ENCODE data around the gene NR1I3. TPM values are rescaled to one million over a fixed set of nuclear protein-coding genes. Genes with fewer than 3 reads are reported as not detected.

The NR1I3 gene
- total RNA-seq, 2 experiments from 2014 or later = not detected

Small RNA genes lying within 50 kb of the gene (microRNA-seq; reads per million reads assigned to microRNA genes)
- not detected for gene MIR5187

Other genes with a start within 250 kb of the NR1I3 start
- gene F11R, start 217.1 kb downstream of the NR1I3 start, total RNA-seq = 10 to 100 TPM; 28.5 to 35.9 TPM
- 10 to 100 TPM; 81.7 to 84.9 TPM for gene TSTD1, start 199.2 kb downstream of the NR1I3 start, total RNA-seq
- gene USF1, start 192.2 kb downstream of the NR1I3 start, total RNA-seq = 10 to 100 TPM; 93.0 to 96.3 TPM
- 100 to 1,000 TPM; 260 to 273 TPM for gene ARHGAP30, start 168.3 kb downstream of the NR1I3 start, total RNA-seq
- gene NECTIN4, start 148.6 kb downstream of the NR1I3 start, total RNA-seq = not detected
- 1 to 10 TPM; 1.2 TPM for gene KLHDC9, start 139.8 kb downstream of the NR1I3 start, total RNA-seq
- gene PFDN2, start 120.2 kb downstream of the NR1I3 start, total RNA-seq = 10 to 100 TPM; 54.1 to 62.3 TPM
- gene NIT1, start 120.1 kb downstream of the NR1I3 start, total RNA-seq = 10 to 100 TPM; 44.7 to 49.3 TPM
- 10 to 100 TPM; 39.8 to 40.3 TPM for gene DEDD, start 105.5 kb downstream of the NR1I3 start, total RNA-seq
- 10 to 100 TPM; 95.9 to 98.1 TPM for gene UFC1, start 84.2 kb downstream of the NR1I3 start, total RNA-seq
- 10 to 100 TPM; 40.7 to 46.8 TPM for gene USP21, start 78.7 kb downstream of the NR1I3 start, total RNA-seq
- 10 to 100 TPM; 47.0 to 53.0 TPM for gene PPOX, start 71.8 kb downstream of the NR1I3 start, total RNA-seq
- gene B4GALT3, start 60.7 kb downstream of the NR1I3 start, total RNA-seq = 10 to 100 TPM; 54.5 to 54.8 TPM
- gene ADAMTS4, start 39.1 kb downstream of the NR1I3 start, total RNA-seq = 1 to 10 TPM; 2.5 to 3.5 TPM
- gene NDUFS2, start 35.8 kb downstream of the NR1I3 start, total RNA-seq = 10 to 100 TPM; 80.6 to 92.8 TPM
- 10 to 100 TPM; 18.9 to 22.1 TPM for gene FCER1G, start 22.9 kb downstream of the NR1I3 start, total RNA-seq
- gene APOA2, start 14.6 kb downstream of the NR1I3 start, total RNA-seq = not detected
- 10 to 100 TPM; 13.7 to 17.4 TPM for gene TOMM40L, start 12.1 kb downstream of the NR1I3 start, total RNA-seq
- 1 to 10 TPM in 1 of 2 experiments, under 1 TPM in 1; 0.91 to 1.1 TPM for gene PCP4L1, start 20.5 kb upstream of the NR1I3 start, total RNA-seq
- 1 to 10 TPM; 8.4 to 9.5 TPM for gene MPZ, start 71.8 kb upstream of the NR1I3 start, total RNA-seq
- gene SDHC, start 76.2 kb upstream of the NR1I3 start, total RNA-seq = 100 to 1,000 TPM; 148 to 150 TPM
- gene CFAP126, start 129.7 kb upstream of the NR1I3 start, total RNA-seq = not detected